WERI-Rb-1 (cell line): ENCODE measurements around the gene SPRY4.
A peak's percentile ranks its signal among the peaks of the same experiment; 100 is the strongest.

Experiments
- DNase-seq: peaks from one replicate; pipeline ENCODE4 v3.0.0-alpha.2; 2020
- H3K27ac ChIP-seq: fragments of 250-450 bp; sonication (Bioruptor Pico); 2 replicates; pipeline ENCODE4 v1.5.1; 2020; ENCODE audit warnings: mild to moderate bottlenecking, moderate library complexity
- H3K27me3 ChIP-seq: fragments of 250-450 bp; sonication (Bioruptor Pico); 2 replicates; pipeline ENCODE4 v1.5.1; 2021; ENCODE audit warnings: mild to moderate bottlenecking, low read depth, moderate library complexity; ENCODE audit not compliant: insufficient read depth, severe bottlenecking
- H3K36me3 ChIP-seq: fragments of 250-450 bp; sonication (Bioruptor Pico); 2 replicates; pipeline ENCODE4 v1.5.1; 2020; ENCODE audit warnings: mild to moderate bottlenecking, moderate library complexity
- H3K4me3 ChIP-seq: 2 replicates; pipeline ENCODE4 v1.5.1; 2011; ENCODE audit warnings: low read depth, mild to moderate bottlenecking, control low read depth, low read length
- H3K9me3 ChIP-seq: fragments of 250-450 bp; sonication (Bioruptor Pico); 2 replicates; pipeline ENCODE4 v1.5.1; 2021; ENCODE audit warnings: mild to moderate bottlenecking, moderate library complexity; ENCODE audit not compliant: severe bottlenecking
- CTCF ChIP-seq: IDR thresholded peaks from 2 replicates; pipeline ENCODE4 v1.5.1; 2011; ENCODE audit warnings: low read depth, mild to moderate bottlenecking, control low read depth, inconsistent platforms, low read length

The SPRY4 gene

GRCh38 chr5:142295084-142295758, 29.6 kb downstream of the SPRY4 start:
- no peak overlapping the region for H3K4me3 ChIP-seq
- H3K9me3 ChIP-seq, result peaks cover 2% of the 10 kb centered on the region
- TF ChIP-seq CTCF, result no peak
- no peaks in the 10 kb centered on the region; the same call in 1 of the 2 replicates for H3K36me3 ChIP-seq
- no peak for DNase-seq
- no peak overlapping the region for H3K27ac ChIP-seq
- H3K27me3 ChIP-seq, result no peaks in the 10 kb centered on the region

GRCh38 chr5:142293486-142293885, 31.3 kb downstream of the SPRY4 start:
- Histone ChIP-seq H3K27me3 (no peaks in the 10 kb centered on the region), H3K4me3 (no peak overlapping the region), H3K9me3 (peaks cover 2% of the 10 kb centered on the region), H3K36me3 (no peaks in the 10 kb centered on the region; the same call in 1 of the 2 replicates), H3K27ac (no peak overlapping the region)
- DNase-seq, result no peak
- no peak for TF ChIP-seq CTCF

GRCh38 chr5:142292808-142293207, 32.0 kb downstream of the SPRY4 start:
- Histone ChIP-seq H3K27me3 (no peaks in the 10 kb centered on the region), H3K4me3 (no peak overlapping the region), H3K27ac (no peak overlapping the region), H3K36me3 (no peaks in the 10 kb centered on the region; the same call in 1 of the 2 replicates), H3K9me3 (peaks cover 2% of the 10 kb centered on the region)
- DNase-seq, result no peak
- TF ChIP-seq CTCF, result no peak

- H3K27ac ChIP-seq, result no peak overlapping the region
- TF ChIP-seq CTCF, result no peak
- H3K4me3 ChIP-seq, result no peak overlapping the region
- no peaks in the 10 kb centered on the region for H3K27me3 ChIP-seq
- H3K36me3 ChIP-seq, result no peaks in the 10 kb centered on the region; the same call in 1 of the 2 replicates
- peaks cover 2% of the 10 kb centered on the region for H3K9me3 ChIP-seq
- DNase-seq, result no peak
Observed at GRCh38 chr5:142292249-142292648, 32.6 kb downstream of the SPRY4 start.

GRCh38 chr5:142290577-142291299, 34.1 kb downstream of the SPRY4 start:
- H3K4me3 ChIP-seq, result no peak overlapping the region
- H3K9me3 ChIP-seq, result peaks cover 2% of the 10 kb centered on the region
- DNase-seq, result peak; percentile 55
- no peak for TF ChIP-seq CTCF
- no peak overlapping the region for H3K27ac ChIP-seq
- no peaks in the 10 kb centered on the region; the same call in 1 of the 2 replicates for H3K36me3 ChIP-seq
- no peaks in the 10 kb centered on the region for H3K27me3 ChIP-seq
